Activated naive CD8-positive, alpha-beta T cell treated with anti-CD3 and anti-CD28 coated beads, Interleukin-2, amount 50 U/mL, for 24 hours (primary cell): ENCODE measurements around the gene HOXC9.

Experiments
- ATAC-seq: fragments of 150-1000 bp; cut with Tn5 transposase; one replicate; pipeline ENCODE4 v1.10.0; 2021
- DNase-seq: peaks from one replicate; pipeline ENCODE4 v3.0.0; 2021
- H3K27ac Mint-ChIP-seq: one replicate; pipeline ENCODE4 v1.8.0; 2021; ENCODE audit warnings: mild to moderate bottlenecking, mixed read lengths
- H3K27me3 Mint-ChIP-seq: one replicate; pipeline ENCODE4 v1.8.0; 2021; ENCODE audit warnings: mixed read lengths
- H3K36me3 Mint-ChIP-seq: one replicate; pipeline ENCODE4 v1.8.0; 2021; ENCODE audit warnings: low read depth, mixed read lengths
- H3K4me1 Mint-ChIP-seq: one replicate; pipeline ENCODE4 v1.8.0; 2021; ENCODE audit warnings: mixed read lengths
- H3K4me3 Mint-ChIP-seq: one replicate; pipeline ENCODE4 v1.8.0; 2021; ENCODE audit warnings: mild to moderate bottlenecking, moderate library complexity, mixed read lengths
- H3K9me3 Mint-ChIP-seq: one replicate; pipeline ENCODE4 v1.8.0; 2021; ENCODE audit warnings: mixed read lengths

The HOXC9 gene

GRCh38 chr12:53977596-53978445, 22.1 kb upstream of the HOXC9 start:
- no peak for ATAC-seq
- H3K27me3 Mint-ChIP-seq: peaks cover 88% of the 10 kb centered on the region
- DNase-seq: no peak
- H3K27ac Mint-ChIP-seq: no peak overlapping the region
- H3K9me3 Mint-ChIP-seq: no peaks in the 10 kb centered on the region
- H3K4me3 Mint-ChIP-seq: no peak overlapping the region
- peaks cover 3% of the 10 kb centered on the region for H3K36me3 Mint-ChIP-seq
- peaks cover 13% of the 10 kb centered on the region for H3K4me1 Mint-ChIP-seq

GRCh38 chr12:53978477-53979356, 21.2 kb upstream of the HOXC9 start:
- no peak for DNase-seq
- H3K4me3 Mint-ChIP-seq: no peak overlapping the region
- H3K27me3 Mint-ChIP-seq: peaks cover 89% of the 10 kb centered on the region
- H3K36me3 Mint-ChIP-seq: no peaks in the 10 kb centered on the region
- H3K27ac Mint-ChIP-seq: no peak overlapping the region
- H3K9me3 Mint-ChIP-seq: no peaks in the 10 kb centered on the region
- no peak for ATAC-seq
- peaks cover 11% of the 10 kb centered on the region for H3K4me1 Mint-ChIP-seq

GRCh38 chr12:53980104-53980801, 19.7 kb upstream of the HOXC9 start:
- Mint-ChIP-seq H3K4me3 (no peak overlapping the region), H3K27ac (no peak overlapping the region)
- no peak for DNase-seq

GRCh38 chr12:53980802-53981496, 19.0 kb upstream of the HOXC9 start:
- Mint-ChIP-seq H3K36me3 (no peaks in the 10 kb centered on the region), H3K4me1 (peaks cover 14% of the 10 kb centered on the region), H3K4me3 (no peak overlapping the region), H3K27ac (no peak overlapping the region), H3K9me3 (no peaks in the 10 kb centered on the region), H3K27me3 (peaks cover 90% of the 10 kb centered on the region)
- ATAC-seq (no peak), DNase-seq (no peak)

More at GRCh38 chr12:53980104-53980801, 19.7 kb upstream of the HOXC9 start:
- H3K27me3 Mint-ChIP-seq: peaks cover 91% of the 10 kb centered on the region
- no peaks in the 10 kb centered on the region for H3K36me3 Mint-ChIP-seq
- H3K4me1 Mint-ChIP-seq: peaks cover 14% of the 10 kb centered on the region
- no peaks in the 10 kb centered on the region for H3K9me3 Mint-ChIP-seq
- no peak for ATAC-seq

GRCh38 chr12:53981634-53982565, 18.1 kb upstream of the HOXC9 start:
- peaks cover 17% of the 10 kb centered on the region for H3K4me1 Mint-ChIP-seq
- H3K9me3 Mint-ChIP-seq: no peaks in the 10 kb centered on the region
- DNase-seq (no peak), ATAC-seq (no peak)
- no peak overlapping the region for H3K27ac Mint-ChIP-seq
- peaks cover 90% of the 10 kb centered on the region for H3K27me3 Mint-ChIP-seq
- H3K4me3 Mint-ChIP-seq: no peak overlapping the region
- no peaks in the 10 kb centered on the region for H3K36me3 Mint-ChIP-seq

- H3K36me3 Mint-ChIP-seq: no peaks in the 10 kb centered on the region
- peaks cover 17% of the 10 kb centered on the region for H3K4me1 Mint-ChIP-seq
- no peak overlapping the region for H3K27ac Mint-ChIP-seq
- H3K9me3 Mint-ChIP-seq: no peaks in the 10 kb centered on the region
- no peak overlapping the region for H3K4me3 Mint-ChIP-seq
- no peak for ATAC-seq
- DNase-seq: no peak
- H3K27me3 Mint-ChIP-seq: peaks cover 91% of the 10 kb centered on the region
These were observed 17.1 kb upstream of the HOXC9 start for GRCh38 chr12:53982648-53983567.

GRCh38 chr12:53983568-53983949, 16.4 kb upstream of the HOXC9 start:
- H3K4me1 Mint-ChIP-seq: peaks cover 17% of the 10 kb centered on the region
- H3K27me3 Mint-ChIP-seq: peaks cover 91% of the 10 kb centered on the region
- DNase-seq (no peak), ATAC-seq (no peak)
- H3K4me3 Mint-ChIP-seq: no peak overlapping the region
- no peak overlapping the region for H3K27ac Mint-ChIP-seq
- H3K9me3 Mint-ChIP-seq: no peaks in the 10 kb centered on the region
- no peaks in the 10 kb centered on the region for H3K36me3 Mint-ChIP-seq

- H3K9me3 Mint-ChIP-seq: no peaks in the 10 kb centered on the region
- H3K4me1 Mint-ChIP-seq: peaks cover 19% of the 10 kb centered on the region
- no peak overlapping the region for H3K27ac Mint-ChIP-seq
- DNase-seq (no peak), ATAC-seq (no peak)
- no peaks in the 10 kb centered on the region for H3K36me3 Mint-ChIP-seq
- peaks cover 90% of the 10 kb centered on the region for H3K27me3 Mint-ChIP-seq
- no peak overlapping the region for H3K4me3 Mint-ChIP-seq
These were observed 15.9 kb upstream of the HOXC9 start for GRCh38 chr12:53983950-53984572.

GRCh38 chr12:53984901-53985691, 14.9 kb upstream of the HOXC9 start, which contains the start of gene HOXC10:
Gene HOXC10 (plus strand): TSS chr12:53985146. CDS start chr12:53985260, 114 bp downstream.
- peak within 1 kb of the TSS; percentile 76 for H3K27ac Mint-ChIP-seq
- H3K4me3 Mint-ChIP-seq: peak within 1 kb of the TSS; percentile 29
- H3K9me3 Mint-ChIP-seq: no peaks in the 10 kb centered on the region
- DNase-seq (peak; percentile 89), ATAC-seq (peak; percentile 68)
- no peaks in the 10 kb centered on the region for H3K36me3 Mint-ChIP-seq
- peaks cover 90% of the 10 kb centered on the region for H3K27me3 Mint-ChIP-seq
- peaks cover 30% of the 10 kb centered on the region for H3K4me1 Mint-ChIP-seq

- H3K4me3 Mint-ChIP-seq: no peak overlapping the region
- DNase-seq (no peak), ATAC-seq (no peak)
- no peaks in the 10 kb centered on the region for H3K9me3 Mint-ChIP-seq
- H3K4me1 Mint-ChIP-seq: peaks cover 33% of the 10 kb centered on the region
- H3K27ac Mint-ChIP-seq: peak overlapping the region; percentile 76
- peaks cover 90% of the 10 kb centered on the region for H3K27me3 Mint-ChIP-seq
- H3K36me3 Mint-ChIP-seq: no peaks in the 10 kb centered on the region
These were observed 14.3 kb upstream of the HOXC9 start for GRCh38 chr12:53985692-53985993.

GRCh38 chr12:53985994-53986685, 13.8 kb upstream of the HOXC9 start:
- H3K27ac Mint-ChIP-seq: no peak overlapping the region
- peaks cover 36% of the 10 kb centered on the region for H3K4me1 Mint-ChIP-seq
- H3K4me3 Mint-ChIP-seq: no peak overlapping the region
- no peaks in the 10 kb centered on the region for H3K9me3 Mint-ChIP-seq
- no peak for ATAC-seq
- DNase-seq: no peak
- peaks cover 91% of the 10 kb centered on the region for H3K27me3 Mint-ChIP-seq
- H3K36me3 Mint-ChIP-seq: no peaks in the 10 kb centered on the region
